HG03039 (cell line): ENCODE results near the gene KDM2B.
"Not testable (repeated sequence)": the region's sequence is repeated elsewhere in the genome, so short reads cannot be mapped to it uniquely, and the experiment has no call there.

Experiments used
- ATAC-seq: cut with Tn5 transposase; IDR thresholded peaks from one replicate; pipeline ENCODE4 v1.9.1; 2021; ENCODE audit warnings: mild to moderate bottlenecking, moderate library complexity; ENCODE audit not compliant: unreplicated experiment

Gene KDM2B

GRCh38 chr12:121590476-121591143, 9.8 kb upstream of the KDM2B start:
- no peak for ATAC-seq

GRCh38 chr12:121584885-121585284, 4.1 kb upstream of the KDM2B start:
- ATAC-seq = not testable (repeated sequence)

- not testable (repeated sequence) for ATAC-seq
Measured at GRCh38 chr12:121583334-121583661, 2.5 kb upstream of the KDM2B start.

GRCh38 chr12:121582583-121583333, 1.9 kb upstream of the KDM2B start:
- ATAC-seq = no peak

GRCh38 chr12:121581686-121582429, 1.0 kb upstream of the KDM2B start:
- no peak for ATAC-seq

- no peak for ATAC-seq
Measured at GRCh38 chr12:121579981-121580868, 598 bp downstream of the KDM2B start.

GRCh38 chr12:121579190-121579791, 1.5 kb downstream of the KDM2B start:
- ATAC-seq = no peak

GRCh38 chr12:121578230-121579189, 2.3 kb downstream of the KDM2B start:
- no peak for ATAC-seq

GRCh38 chr12:121577443-121578180, 3.2 kb downstream of the KDM2B start:
- no peak for ATAC-seq

GRCh38 chr12:121576851-121577391, 3.9 kb downstream of the KDM2B start:
- ATAC-seq = no peak

- no peak for ATAC-seq
Measured at GRCh38 chr12:121575952-121576625, 4.7 kb downstream of the KDM2B start.

GRCh38 chr12:121575051-121575450, 5.8 kb downstream of the KDM2B start:
- ATAC-seq = no peak

GRCh38 chr12:121574025-121574424, 6.8 kb downstream of the KDM2B start:
- no peak for ATAC-seq

GRCh38 chr12:121571920-121572319, 8.9 kb downstream of the KDM2B start:
- no peak for ATAC-seq

GRCh38 chr12:121570467-121571283, 10.1 kb downstream of the KDM2B start:
- no peak for ATAC-seq

GRCh38 chr12:121568971-121569751, 11.7 kb downstream of the KDM2B start:
- no peak for ATAC-seq
